Measurements from ENCODE around the gene SLC16A5.
"Not testable (repeated sequence)": the region's sequence is repeated elsewhere in the genome, so short reads cannot be mapped to it uniquely, and the experiment has no call there.

SLC16A5 gene

DNA sequence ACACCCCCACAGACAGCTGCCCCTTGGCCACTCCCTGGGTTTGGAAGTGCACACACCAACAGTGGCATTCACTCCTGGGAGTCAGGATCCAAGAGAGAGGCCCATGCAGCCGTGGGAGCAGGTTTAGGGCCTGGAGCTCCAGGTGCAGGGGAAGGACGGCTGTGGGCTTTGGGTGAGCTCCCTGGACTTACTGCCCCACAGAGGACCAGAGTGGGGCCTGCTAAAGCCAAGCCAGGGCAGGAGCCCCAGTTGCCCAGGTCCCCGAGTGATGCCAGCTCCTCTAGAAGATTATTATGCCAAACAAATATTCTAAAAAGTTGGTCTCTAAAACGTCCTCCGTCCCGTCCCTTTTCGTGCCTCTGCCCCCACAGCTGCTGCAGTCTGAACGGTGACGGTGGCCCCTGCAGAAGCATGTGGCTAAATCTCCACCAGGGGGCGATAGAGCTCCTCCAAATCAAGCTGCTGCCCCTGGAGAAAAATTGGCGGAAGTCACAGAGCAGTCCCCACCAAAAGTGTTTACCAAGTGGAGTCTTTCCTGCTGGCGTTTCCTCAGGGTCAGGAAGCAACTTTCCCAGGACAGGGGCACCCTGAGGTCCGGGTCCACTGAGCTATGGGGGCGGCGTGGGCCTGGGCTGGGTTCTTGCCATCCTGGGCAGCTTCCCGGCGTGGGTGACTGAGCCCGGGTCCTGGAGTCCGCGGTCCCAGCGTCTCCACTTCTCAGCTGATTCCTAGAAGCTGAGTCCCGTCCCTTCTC lies 26.2 kb downstream of the SLC16A5 start:
- peak; percentile 73 for DNase-seq

DNA sequence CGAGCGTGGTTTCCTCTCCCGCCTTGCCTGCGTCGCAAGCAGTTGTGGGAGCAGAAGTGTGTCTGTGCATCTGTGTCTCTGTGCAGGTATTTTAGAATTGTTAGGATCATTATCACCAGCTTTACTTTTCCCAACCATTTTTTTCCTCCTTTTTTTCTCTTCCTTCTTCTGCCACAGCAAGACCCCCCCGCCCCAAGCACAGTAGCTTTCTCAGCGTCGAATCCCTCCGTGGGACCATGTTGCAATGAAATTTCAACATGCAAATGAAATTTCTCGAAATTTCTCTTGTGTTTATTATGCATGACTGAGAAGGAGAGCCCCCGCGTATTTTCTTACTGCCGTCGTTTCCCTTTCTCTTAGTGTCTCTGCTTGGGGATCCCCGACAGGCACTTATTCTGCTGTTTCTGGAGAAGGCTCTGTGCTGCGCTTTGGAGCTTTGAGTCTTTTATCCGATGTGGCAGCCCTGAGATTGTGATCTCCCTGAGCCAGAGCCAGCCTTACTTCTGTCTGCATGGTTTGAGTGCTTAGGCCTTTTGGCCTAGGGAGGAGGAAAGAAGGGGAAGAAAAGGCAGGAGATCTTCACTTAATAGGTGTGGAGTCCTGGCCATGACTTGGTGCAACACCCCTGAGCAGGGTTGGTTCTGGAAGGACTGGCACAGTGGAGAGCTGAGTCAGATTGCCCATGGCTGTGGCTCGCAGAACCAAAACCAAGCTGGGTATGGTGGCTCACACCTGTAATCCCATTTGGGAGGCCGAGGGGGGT lies 27.0 kb downstream of the SLC16A5 start:
- no peak for DNase-seq

GRCh38 chr17:75115555-75115954 lies 27.8 kb downstream of the SLC16A5 start:
- DNase-seq = no peak

GRCh38 chr17:75116737-75117136 lies 29.0 kb downstream of the SLC16A5 start:
- DNase-seq = no peak

GRCh38 chr17:75118307-75118706 lies 30.6 kb downstream of the SLC16A5 start:
- no peak for DNase-seq

GRCh38 chr17:75124041-75124818 lies 36.5 kb downstream of the SLC16A5 start:
- peak; percentile 92 for DNase-seq

DNA sequence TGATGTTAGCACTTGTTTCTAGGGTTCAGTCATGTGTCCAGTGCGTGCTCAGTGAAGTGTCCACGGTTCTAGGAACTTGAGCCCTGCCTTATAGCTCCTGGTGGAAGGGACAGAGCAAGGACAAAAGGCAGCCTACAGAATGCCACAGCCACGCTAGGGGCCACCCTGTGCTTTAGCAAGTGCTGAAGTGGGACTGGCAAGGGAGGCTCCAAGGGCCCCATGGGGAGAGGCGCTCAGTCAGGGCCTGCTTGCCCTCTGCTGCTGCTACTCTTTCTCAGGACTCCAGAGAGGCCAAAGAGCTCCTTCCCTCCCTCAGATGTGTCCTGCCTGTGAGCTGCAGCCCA lies 37.0 kb downstream of the SLC16A5 start:
- no peak for DNase-seq

- DNase-seq = no peak
Measured at GRCh38 chr17:75125984-75126383, 38.2 kb downstream of the SLC16A5 start.

GRCh38 chr17:75126954-75127353 lies 39.2 kb downstream of the SLC16A5 start:
- no peak for DNase-seq

GRCh38 chr17:75127936-75128335 lies 40.2 kb downstream of the SLC16A5 start:
- DNase-seq = not testable (repeated sequence)

- no peak for DNase-seq
Measured at GRCh38 chr17:75128694-75129505, 41.1 kb downstream of the SLC16A5 start.

DNA sequence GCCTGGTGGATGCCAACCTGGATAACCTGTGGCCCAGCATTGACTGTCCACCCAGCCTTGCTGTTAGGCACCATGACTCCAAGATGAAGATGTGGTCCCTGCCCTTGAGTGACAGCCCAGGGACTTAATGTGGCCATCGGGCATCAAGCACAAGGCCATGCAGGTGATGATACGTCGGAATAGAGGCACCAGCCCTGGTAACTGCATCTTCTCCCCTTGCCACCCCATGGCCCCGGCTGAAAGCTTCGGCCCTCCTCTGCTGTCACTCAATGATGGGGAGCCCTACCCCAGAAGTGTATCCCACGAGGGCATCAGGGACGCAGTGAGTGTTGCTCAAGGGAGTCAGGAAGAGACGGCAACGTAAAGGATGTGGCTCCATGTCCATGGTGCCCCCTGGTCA lies 41.8 kb downstream of the SLC16A5 start:
- no peak for DNase-seq

GRCh38 chr17:75130059-75130631 lies 42.4 kb downstream of the SLC16A5 start:
- DNase-seq = no peak

- peak; percentile 47 for DNase-seq
Measured at GRCh38 chr17:75130632-75131277, 43.0 kb downstream of the SLC16A5 start.

- DNase-seq = peak; percentile 78
Measured at GRCh38 chr17:75131278-75132017, 43.7 kb downstream of the SLC16A5 start, which contains the start of gene NT5C. TSS of gene NT5C (minus strand) at chr17:75131742. CDS start at chr17:75131707, 35 bp downstream.

GRCh38 chr17:75132018-75133000 lies 44.6 kb downstream of the SLC16A5 start:
- not testable (repeated sequence) for DNase-seq

GRCh38 chr17:75133001-75133400 lies 45.2 kb downstream of the SLC16A5 start:
- no peak for DNase-seq

DNA sequence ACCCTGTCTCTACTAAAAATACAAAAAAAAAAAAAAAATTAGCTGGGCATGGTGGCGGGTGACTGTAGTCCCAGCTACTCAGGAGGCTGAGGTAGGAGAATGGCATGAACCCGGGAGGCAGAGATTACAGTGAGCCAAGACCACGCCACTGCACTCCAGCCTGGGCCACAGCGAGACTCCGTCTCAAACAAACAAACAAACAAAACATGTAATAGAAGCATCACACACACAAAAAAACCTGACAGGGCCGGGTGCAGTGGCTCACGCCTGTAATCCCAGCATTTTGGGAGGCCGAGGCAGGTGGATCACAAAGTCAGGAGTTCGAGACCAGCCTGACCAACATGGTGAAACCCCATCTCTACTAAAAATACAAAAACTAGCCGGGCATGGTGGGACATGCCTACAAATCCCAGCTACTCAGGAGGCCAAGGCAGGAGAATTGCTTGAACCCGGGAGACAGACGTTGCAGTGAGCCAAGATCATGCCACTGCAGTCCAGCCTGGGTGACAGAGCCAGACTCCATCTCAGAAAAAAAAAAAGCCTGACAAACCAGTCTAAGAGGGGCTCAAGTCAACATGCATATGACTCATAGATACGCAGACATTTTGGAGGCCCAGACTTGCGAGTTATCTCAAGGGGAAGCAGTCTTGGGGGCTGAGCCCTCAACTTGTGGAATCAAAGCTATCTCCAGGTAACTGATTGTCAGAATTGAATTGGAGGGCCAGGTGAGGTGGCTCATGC lies 46.0 kb downstream of the SLC16A5 start:
- DNase-seq = not testable (repeated sequence)

- DNase-seq = no peak
Measured at GRCh38 chr17:75135452-75135851, 47.7 kb downstream of the SLC16A5 start.

Data from T1000 (cell line).